Measurements from ENCODE around the gene VEGFB. TPM values are rescaled to one million over a fixed set of nuclear protein-coding genes. Genes with fewer than 3 reads are reported as not detected.
A peak's percentile ranks its signal among the peaks of the same experiment; 100 is the strongest.

The VEGFB gene
- total and polyA plus RNA-seq, 5 donors = 290 to 377 (median 341) TPM

DNA sequence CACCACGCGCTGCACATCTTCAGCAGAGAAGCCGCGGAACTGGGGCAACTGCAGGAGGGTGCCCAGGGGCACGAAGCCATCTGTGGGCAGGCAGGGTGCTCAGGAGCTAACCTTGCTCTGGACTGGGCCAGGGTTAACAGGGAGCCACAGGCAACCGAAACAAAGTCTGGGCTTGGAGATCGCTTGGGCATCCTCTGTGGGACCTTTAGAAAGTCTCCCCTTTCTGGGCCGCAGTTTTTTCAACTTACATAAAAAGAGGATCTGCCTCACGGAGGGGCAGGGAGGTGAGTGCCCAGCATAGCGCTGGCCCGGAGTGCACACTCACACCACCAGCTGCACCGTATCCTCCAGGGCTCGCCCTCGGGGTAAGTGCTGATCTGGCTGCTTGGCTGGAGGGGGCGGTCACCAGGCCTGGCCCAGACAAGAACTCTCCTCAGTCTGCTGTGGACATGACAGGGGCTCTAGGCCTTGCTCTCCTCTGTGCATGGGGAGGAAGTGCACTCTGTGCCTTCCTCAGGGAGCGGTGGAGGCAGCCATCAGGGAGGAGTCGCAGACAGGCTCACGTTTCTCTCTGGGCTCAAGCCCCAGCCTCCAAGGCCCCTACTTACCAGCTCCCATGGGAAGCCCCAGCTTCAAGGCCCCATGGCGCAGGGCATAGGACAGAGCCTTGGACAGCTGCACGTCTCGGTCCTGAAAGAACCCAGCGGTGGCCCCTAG is 9.3 kb upstream of the VEGFB start:
- Histone ChIP-seq H3K27ac (ENCODE audit: low read length) (peak overlapping the region; percentile 92), H3K9me3 (ENCODE audit: control insufficient read depth, low read length) (no peaks in the 10 kb centered on the region), H3K4me1 (ENCODE audit: control insufficient read depth, insufficient read depth, low read length) (peaks cover 5% of the 10 kb centered on the region), H3K27me3 (ENCODE audit: control insufficient read depth, insufficient read depth) (no peaks in the 10 kb centered on the region), H3K4me3 (ENCODE audit: low read length) (peak overlapping the region; percentile 56)
- 58% methylated on average over 22 of the region's 22 CpGs for WGBS
- intact Hi-C loops (cut with DNase I) = no loop called here
- peak in 2 of 3 donors; percentile 41 to 61 for DNase-seq
- ATAC-seq = peak in 1 of 2 donors; percentile 1

DNA sequence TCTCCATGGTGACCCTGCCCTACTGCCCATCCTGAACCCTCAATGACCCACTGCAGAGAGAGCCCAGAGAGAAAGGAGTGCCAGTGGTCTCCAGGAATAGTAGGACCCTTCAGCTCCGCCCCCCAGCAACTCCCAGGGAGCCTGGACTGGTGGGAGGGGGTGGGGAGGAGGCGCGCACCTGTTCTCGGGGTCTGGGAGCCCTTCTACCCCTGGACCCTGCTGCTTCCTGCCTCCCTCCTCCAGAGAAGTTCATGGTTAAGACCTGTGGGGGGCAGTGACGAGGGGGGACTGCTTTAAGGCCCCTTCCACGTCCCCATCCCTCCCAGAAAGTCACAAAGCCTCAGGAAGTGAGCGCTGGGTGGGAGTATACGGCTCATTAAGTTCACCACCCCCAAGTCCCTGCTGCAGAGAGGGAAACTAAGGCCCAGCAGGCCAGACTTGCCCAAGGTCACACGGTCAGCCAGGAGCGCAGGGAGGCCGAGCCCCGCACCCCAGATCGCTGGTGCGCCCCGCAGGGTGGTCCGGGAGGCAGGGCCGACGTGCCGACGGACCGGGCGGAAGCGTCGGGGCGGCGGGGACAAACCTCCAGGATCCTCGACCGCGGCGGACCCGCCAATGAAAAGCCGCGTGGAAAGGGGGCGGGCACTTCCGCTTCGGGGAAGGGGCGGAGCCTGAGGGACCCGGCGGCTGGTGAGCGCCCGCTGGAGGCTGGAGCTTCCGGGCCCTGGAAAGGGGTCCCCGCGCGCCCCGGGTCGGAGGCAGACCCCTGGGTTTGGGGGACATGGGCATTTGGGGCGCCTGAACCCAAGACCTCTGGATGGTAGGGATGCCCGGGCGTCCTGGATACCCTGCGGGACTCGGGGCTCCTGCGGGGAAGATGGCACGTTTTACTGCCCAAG is 8.5 kb upstream of the VEGFB start, which contains the start of the genes NUDT22 and TRPT1:
Gene NUDT22 (plus strand): TSS at position 667 of the 899 bp plus-strand sequence. CDS start 379 bp downstream, outside the sequence.
Gene TRPT1 (minus strand): TSS at position 579 of the 899 bp plus-strand sequence. CDS start 326 bp downstream, at position 253.
- peaks cover 5% of the 10 kb centered on the region for H3K4me1 ChIP-seq (ENCODE audit: control insufficient read depth, insufficient read depth, low read length)
- H3K9me3 ChIP-seq (ENCODE audit: control insufficient read depth, low read length) = no peaks in the 10 kb centered on the region
- no peaks in the 10 kb centered on the region for H3K27me3 ChIP-seq (ENCODE audit: control insufficient read depth, insufficient read depth)
- DNase-seq (peak; percentile 92 to 97 (median 96)), ATAC-seq (peak; percentile 82 to 84)
- intact Hi-C loops (cut with DNase I) = no loop called here
- peak within 1 kb of the TSS; percentile 92 for H3K27ac ChIP-seq (ENCODE audit: low read length)
- WGBS = under 1% methylated on average over 54 of the region's 54 CpGs
- peak within 1 kb of the TSS; percentile 56 for H3K4me3 ChIP-seq (ENCODE audit: low read length)

DNA sequence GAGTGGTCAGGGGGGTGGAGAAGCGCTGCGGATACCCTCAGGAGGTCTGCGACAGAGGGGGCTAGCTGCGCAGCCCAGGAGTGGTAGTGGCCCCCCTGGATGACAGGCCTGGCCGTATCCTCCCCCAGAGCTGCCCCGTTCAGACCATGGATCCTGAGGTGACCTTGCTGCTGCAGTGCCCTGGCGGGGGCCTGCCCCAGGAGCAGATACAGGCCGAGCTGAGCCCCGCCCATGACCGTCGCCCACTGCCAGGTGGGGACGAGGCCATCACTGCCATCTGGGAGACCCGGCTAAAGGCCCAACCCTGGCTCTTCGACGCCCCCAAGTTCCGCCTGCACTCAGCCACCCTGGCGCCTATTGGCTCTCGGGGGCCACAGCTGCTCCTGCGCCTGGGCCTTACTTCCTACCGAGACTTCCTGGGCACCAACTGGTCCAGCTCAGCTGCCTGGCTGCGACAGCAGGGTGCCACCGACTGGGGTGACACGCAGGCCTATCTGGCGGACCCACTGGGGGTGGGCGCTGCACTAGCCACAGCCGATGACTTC is 7.8 kb upstream of the VEGFB start:
- Histone ChIP-seq H3K27ac (ENCODE audit: low read length) (peak overlapping the region; percentile 78), H3K9me3 (ENCODE audit: control insufficient read depth, low read length) (no peaks in the 10 kb centered on the region), H3K27me3 (ENCODE audit: control insufficient read depth, insufficient read depth) (no peaks in the 10 kb centered on the region), H3K4me3 (ENCODE audit: low read length) (peak overlapping the region; percentile 56), H3K4me1 (ENCODE audit: control insufficient read depth, insufficient read depth, low read length) (peaks cover 5% of the 10 kb centered on the region)
- ATAC-seq (peak; percentile 39 to 47), DNase-seq (peak; percentile 61 to 87 (median 83))
- 11% methylated on average over 26 of the region's 26 CpGs for WGBS
- intact Hi-C loops (cut with DNase I) = no loop called here

DNA sequence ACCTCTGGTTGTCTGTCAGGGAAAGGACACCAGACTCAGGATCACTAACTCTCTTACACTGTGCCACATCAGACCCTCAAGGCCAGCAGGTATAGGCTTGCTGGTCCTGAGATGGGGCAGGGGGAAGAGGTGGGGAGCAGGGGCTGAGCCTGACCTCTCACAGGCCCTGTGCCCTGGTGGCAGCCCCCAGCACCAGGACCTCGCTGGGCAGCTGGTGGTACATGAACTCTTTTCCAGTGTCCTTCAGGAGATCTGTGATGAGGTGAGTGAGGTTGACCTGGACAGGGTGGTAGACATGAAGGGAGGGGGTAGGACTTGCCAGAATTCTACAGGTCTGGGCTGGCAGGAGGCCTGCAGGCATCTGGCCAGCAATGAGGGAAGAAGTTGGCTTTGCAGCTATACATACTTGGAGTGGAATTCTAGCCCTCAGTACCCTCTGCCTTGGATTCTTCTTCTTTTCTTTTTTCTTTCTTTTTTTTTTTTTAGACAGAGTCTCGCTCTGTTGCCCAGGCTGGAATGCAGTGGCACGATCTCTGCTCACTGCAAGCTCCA is 6.9 kb upstream of the VEGFB start:
- H3K27me3 ChIP-seq (ENCODE audit: control insufficient read depth, insufficient read depth) = no peaks in the 10 kb centered on the region
- 85% methylated on average over 3 of the region's 3 CpGs for WGBS
- ATAC-seq (no peak), DNase-seq (peak in 1 of 3 donors; percentile 30)
- H3K9me3 ChIP-seq (ENCODE audit: control insufficient read depth, low read length) = no peaks in the 10 kb centered on the region
- intact Hi-C loops (cut with DNase I) = no loop called here
- H3K27ac ChIP-seq (ENCODE audit: low read length) = peak overlapping the region; percentile 78
- H3K4me3 ChIP-seq (ENCODE audit: low read length) = peak overlapping the region; percentile 56
- H3K4me1 ChIP-seq (ENCODE audit: control insufficient read depth, insufficient read depth, low read length) = peaks cover 5% of the 10 kb centered on the region

DNA sequence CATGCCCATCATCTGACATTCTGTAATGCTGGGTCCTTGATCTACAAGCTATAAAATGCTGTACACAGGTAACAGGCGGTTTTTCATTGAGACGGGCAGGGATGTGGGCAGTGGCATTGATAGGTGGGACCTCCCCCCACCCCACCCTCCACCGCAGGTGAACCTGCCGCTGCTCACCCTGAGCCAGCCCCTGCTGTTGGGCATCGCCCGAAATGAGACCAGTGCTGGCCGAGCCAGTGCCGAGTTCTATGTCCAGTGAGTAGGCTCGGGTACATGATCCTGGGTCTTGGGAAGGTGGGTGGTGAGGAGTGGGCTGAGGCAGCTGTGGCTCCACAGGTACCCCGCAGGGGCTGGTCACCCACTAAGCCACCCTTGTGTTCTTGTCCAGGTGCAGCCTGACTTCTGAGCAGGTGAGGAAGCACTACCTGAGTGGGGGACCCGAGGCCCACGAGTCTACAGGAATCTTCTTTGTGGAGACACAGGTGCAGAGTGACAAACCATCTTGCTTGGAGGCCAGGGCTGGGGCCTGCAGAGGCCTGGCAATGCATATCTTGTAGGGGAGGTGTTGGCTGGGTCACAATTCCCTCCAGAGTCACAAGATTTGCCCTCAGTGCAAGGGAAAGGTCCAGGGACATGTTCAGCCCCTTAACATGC is 5.2 kb upstream of the VEGFB start:
- no peak overlapping the region for H3K4me3 ChIP-seq (ENCODE audit: low read length)
- 88% methylated on average over 12 of the region's 12 CpGs for WGBS
- intact Hi-C loops (cut with DNase I) = no loop called here
- no peak for ATAC-seq
- DNase-seq = peak in 2 of 3 donors; percentile 57 to 60
- H3K27ac ChIP-seq (ENCODE audit: low read length) = peak overlapping the region; percentile 92
- no peaks in the 10 kb centered on the region for H3K9me3 ChIP-seq (ENCODE audit: control insufficient read depth, low read length)
- H3K4me1 ChIP-seq (ENCODE audit: control insufficient read depth, insufficient read depth, low read length) = peaks cover 5% of the 10 kb centered on the region
- H3K27me3 ChIP-seq (ENCODE audit: control insufficient read depth, insufficient read depth) = no peaks in the 10 kb centered on the region

DNA sequence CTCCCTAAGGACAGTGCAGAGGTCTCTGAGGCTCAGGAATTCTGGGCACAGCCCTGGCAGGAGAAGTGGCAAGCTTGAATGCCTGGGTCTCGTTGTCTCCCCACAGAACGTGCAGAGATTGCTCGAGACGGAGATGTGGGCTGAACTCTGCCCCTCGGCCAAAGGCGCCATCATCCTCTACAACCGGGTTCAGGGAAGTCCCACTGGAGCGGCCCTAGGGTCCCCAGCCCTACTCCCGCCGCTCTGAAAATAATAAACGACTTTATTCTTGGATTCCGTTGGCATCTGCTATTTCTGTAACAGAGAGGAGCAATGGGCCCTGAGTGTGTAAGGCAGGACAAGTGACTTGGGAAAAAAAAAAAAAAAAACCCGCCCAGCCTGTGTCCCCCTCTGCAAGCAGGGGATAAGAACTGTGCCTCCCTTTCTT is 4.6 kb upstream of the VEGFB start:
- Histone ChIP-seq H3K4me3 (ENCODE audit: low read length) (peak overlapping the region; percentile 48), H3K9me3 (ENCODE audit: control insufficient read depth, low read length) (no peaks in the 10 kb centered on the region), H3K27ac (ENCODE audit: low read length) (peak overlapping the region; percentile 92), H3K4me1 (ENCODE audit: control insufficient read depth, insufficient read depth, low read length) (peaks cover 5% of the 10 kb centered on the region), H3K27me3 (ENCODE audit: control insufficient read depth, insufficient read depth) (no peaks in the 10 kb centered on the region)
- no peak for ATAC-seq
- WGBS = 26% methylated on average over 13 of the region's 13 CpGs
- DNase-seq = peak in 1 of 3 donors; percentile 42
- intact Hi-C loops (cut with DNase I) = no loop called here

DNA sequence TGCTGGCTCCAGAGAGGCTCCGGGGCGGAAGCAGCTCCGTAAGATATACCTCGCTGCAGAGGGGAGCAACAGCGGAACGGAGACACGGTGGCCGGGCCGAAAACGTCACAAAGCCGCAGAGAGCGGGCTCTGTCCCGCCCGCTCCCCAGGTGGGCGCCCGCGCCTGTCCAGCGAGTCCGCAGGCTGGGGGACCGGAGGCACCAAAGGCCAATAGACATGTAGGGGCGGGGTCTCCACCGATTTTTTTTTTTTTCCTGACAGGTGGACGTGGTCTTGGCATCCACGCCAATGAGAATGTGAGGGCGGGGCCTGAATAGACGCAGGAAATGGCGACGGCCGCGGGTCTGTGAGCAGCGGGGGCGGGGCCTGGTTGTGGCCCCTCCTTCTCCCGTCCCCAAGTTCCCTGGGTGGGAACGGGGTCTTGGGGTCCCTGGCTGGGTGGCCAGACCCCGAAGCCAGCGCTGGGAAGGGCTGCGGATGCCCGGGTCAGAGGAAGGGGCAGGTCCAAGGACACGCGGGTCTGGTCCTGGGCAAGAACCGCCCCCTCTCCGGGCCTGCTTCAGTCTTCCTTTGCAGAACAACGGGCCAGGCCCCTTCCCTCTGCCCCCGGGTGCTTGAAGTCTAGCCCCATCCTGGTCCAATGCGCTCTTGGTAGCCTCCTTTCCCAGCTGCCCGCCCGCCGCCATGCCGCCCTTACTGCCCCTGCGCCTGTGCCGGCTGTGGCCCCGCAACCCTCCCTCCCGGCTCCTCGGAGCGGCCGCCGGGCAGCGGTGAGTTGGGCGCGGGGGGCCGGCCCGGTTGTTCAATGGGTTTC is 4.0 kb upstream of the VEGFB start, which contains the start of gene DNAJC4:
Gene DNAJC4 (plus strand): TSS at position 378 of the 814 bp plus-strand sequence. CDS start 307 bp downstream, at position 685.
- Histone ChIP-seq H3K9me3 (ENCODE audit: control insufficient read depth, low read length) (no peaks in the 10 kb centered on the region), H3K4me3 (ENCODE audit: low read length) (peak within 1 kb of the TSS; percentile 48), H3K27ac (ENCODE audit: low read length) (peak within 1 kb of the TSS; percentile 92), H3K4me1 (ENCODE audit: control insufficient read depth, insufficient read depth, low read length) (peaks cover under 1% of the 10 kb centered on the region), H3K27me3 (ENCODE audit: control insufficient read depth, insufficient read depth) (no peaks in the 10 kb centered on the region)
- ATAC-seq = peak; percentile 66 to 70
- intact Hi-C loops (cut with DNase I) = no loop called here
- WGBS = under 1% methylated on average over 62 of the region's 62 CpGs
- DNase-seq = peak; percentile 94 to 98 (median 97)

DNA sequence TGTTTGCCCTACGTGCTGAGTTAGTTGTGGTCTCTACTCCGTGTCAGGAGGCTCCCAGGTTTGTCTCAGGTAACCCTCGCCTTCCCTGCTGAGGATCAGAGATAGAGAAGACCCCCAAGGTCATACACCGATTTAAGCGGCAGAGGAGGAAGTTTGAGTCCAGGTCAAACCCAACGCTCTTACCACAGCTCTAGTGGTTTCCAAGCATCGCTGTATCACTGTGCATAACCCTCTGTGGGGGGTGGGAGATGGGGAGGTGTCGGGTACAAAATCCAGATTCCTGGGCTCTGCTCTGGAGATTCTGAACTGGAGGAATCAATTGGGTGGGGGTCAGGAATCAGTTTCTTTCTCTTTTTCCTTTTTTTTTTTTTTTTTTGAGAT is 3.4 kb upstream of the VEGFB start:
- H3K27ac ChIP-seq (ENCODE audit: low read length) = peak overlapping the region; percentile 92
- peak overlapping the region; percentile 48 for H3K4me3 ChIP-seq (ENCODE audit: low read length)
- intact Hi-C loops (cut with DNase I) = no loop called here
- 8% methylated on average over 8 of the region's 8 CpGs for WGBS
- no peaks in the 10 kb centered on the region for H3K4me1 ChIP-seq (ENCODE audit: control insufficient read depth, insufficient read depth, low read length)
- DNase-seq (no peak), ATAC-seq (no peak)
- no peaks in the 10 kb centered on the region for H3K9me3 ChIP-seq (ENCODE audit: control insufficient read depth, low read length)
- H3K27me3 ChIP-seq (ENCODE audit: control insufficient read depth, insufficient read depth) = no peaks in the 10 kb centered on the region

DNA sequence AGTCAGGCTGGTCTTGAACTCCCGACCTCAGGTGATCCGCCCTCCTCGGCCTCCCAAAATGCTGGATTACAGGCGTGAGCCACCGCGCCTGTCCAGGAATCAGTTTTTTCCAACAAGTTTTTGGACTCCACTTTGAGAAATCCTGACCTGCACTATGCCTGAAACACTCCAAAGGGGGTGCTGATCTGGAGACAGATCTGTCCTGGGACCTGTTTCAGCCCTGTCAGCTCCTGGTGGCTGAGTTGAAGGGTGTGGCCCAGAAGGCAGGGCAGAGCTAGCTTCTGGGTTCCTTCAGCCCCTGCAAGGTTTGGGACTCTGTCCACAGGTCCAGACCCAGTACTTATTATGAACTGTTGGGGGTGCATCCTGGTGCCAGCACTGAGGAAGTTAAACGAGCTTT is 2.8 kb upstream of the VEGFB start:
- intact Hi-C loops (cut with DNase I) = no loop called here
- WGBS = 89% methylated on average over 7 of the region's 7 CpGs
- no peaks in the 10 kb centered on the region for H3K9me3 ChIP-seq (ENCODE audit: control insufficient read depth, low read length)
- H3K4me3 ChIP-seq (ENCODE audit: low read length) = no peak overlapping the region
- DNase-seq = peak in 2 of 3 donors; percentile 41 to 51
- no peaks in the 10 kb centered on the region for H3K27me3 ChIP-seq (ENCODE audit: control insufficient read depth, insufficient read depth)
- no peaks in the 10 kb centered on the region for H3K4me1 ChIP-seq (ENCODE audit: control insufficient read depth, insufficient read depth, low read length)
- ATAC-seq = no peak
- no peak overlapping the region for H3K27ac ChIP-seq (ENCODE audit: low read length)

Measured in right cardiac atrium (tissue), 5 donors.